HG02943 (cell line): ENCODE results near the gene THADA.
"Not testable (repeated sequence)": the region's sequence is repeated elsewhere in the genome, so short reads cannot be mapped to it uniquely, and the experiment has no call there.

ENCODE experiments used
- ATAC-seq: cut with Tn5 transposase; IDR thresholded peaks from one replicate; pipeline ENCODE4 v1.9.1; 2021; ENCODE audit warnings: mild to moderate bottlenecking, low read depth, moderate library complexity; ENCODE audit not compliant: unreplicated experiment

Gene THADA

DNA sequence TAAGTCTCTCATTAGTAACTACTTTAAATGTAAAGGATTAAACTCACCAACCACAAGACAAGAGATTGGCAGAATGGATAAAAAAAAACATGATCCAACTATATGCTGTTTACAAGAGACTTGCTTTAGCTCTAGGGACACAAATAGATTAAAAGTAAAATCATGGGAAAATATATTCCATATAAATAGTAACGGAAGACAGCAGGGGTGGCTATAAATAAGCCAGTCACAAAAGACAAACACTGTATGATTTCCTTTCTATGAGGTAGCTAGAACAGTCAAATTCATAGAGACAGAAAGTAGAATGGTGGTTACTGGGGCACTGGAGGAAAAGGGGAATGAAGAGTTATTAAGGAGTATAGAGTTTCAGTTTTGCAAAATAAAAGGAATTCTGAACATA is 145.2 kb downstream of the THADA start:
- no peak for ATAC-seq

DNA sequence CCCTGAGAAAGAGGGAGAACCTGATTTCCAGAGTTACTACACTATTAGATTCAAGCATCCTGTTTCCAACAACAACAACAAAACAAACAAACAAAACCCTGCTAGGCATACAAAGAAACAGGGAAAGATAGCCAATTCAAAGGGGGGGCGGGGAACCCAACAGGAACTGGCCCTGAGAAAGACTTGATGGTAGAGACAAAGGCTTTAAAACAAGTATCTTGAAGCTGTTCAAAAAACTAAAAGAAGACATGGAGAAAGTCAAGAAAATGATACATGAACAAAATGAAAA is 147.1 kb downstream of the THADA start:
- no peak for ATAC-seq

DNA sequence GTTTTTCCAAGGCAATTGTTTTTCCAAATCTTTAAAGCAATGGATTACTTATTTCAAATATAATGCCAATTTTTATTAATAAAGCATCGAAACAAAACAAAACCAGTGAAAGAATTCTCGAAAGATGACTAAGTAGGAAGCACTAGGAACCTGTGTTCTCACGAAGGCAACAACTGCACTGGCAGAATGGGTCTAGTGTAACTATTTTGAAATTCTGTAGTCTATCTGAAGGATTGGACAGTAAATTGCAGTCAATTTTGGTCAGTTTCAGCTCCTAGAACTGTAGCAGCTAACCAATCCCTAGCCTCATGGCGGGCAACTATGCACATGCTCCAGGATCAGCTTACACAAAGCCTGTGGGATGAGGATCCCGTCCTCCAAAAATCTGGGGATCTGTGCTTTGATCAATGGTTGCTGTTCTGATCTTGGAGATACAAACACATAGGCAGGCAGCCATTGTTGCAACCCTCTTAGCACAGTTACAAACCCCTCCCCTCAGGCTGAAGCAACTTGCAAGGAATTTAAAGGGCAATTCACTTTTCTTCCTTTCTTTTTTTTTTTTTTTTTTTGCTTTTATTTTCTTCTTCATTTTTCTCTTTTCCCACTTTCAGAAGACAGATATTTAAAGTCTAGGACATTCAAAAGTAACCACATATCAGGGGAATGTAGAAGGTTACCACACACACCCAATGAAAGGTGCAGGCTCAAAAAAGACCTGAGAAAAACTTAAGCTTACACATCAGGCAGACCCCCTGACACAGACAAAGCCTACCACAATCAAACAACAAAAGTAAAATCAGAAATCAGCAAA is 147.6 kb downstream of the THADA start:
- no peak for ATAC-seq

- not testable (repeated sequence) for ATAC-seq
These were observed 149.1 kb downstream of the THADA start for GRCh38 chr2:43446755-43447154.

GRCh38 chr2:43445781-43446180 is 150.1 kb downstream of the THADA start:
- ATAC-seq: no peak

DNA sequence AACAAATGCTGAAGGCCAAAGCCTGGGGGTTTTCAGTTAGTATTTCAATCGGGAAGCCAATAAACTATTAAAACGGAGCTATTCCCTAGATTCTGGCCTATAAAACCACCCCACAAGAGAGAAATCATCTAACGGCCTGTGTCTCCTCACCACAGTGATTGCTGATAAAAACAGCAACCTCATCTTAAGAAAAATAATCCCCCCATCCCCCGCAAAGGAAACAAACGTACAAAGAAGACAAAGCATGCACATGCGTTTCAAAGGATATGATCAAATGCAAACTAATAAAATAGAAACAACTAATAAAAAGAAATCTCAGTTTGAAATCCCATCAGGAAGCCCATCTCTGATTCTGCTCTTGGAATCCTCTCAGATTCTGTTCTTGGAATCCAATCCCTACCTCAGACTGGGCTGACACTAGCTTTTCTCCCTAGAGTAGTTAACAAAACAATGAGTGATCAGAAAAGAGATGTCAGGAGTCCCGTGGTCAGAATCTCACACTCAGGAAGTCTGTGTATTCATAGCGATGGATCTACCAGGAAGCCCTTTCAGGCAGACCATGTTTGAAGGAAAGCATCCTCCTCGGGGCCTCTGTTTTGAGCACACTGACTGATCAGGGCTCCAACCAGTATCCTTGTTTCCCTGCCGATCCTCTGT is 150.7 kb downstream of the THADA start:
- no peak for ATAC-seq

GRCh38 chr2:43443282-43443681 is 152.6 kb downstream of the THADA start:
- ATAC-seq: no peak

- ATAC-seq: no peak
These were observed 154.6 kb downstream of the THADA start for GRCh38 chr2:43441195-43441594.

DNA sequence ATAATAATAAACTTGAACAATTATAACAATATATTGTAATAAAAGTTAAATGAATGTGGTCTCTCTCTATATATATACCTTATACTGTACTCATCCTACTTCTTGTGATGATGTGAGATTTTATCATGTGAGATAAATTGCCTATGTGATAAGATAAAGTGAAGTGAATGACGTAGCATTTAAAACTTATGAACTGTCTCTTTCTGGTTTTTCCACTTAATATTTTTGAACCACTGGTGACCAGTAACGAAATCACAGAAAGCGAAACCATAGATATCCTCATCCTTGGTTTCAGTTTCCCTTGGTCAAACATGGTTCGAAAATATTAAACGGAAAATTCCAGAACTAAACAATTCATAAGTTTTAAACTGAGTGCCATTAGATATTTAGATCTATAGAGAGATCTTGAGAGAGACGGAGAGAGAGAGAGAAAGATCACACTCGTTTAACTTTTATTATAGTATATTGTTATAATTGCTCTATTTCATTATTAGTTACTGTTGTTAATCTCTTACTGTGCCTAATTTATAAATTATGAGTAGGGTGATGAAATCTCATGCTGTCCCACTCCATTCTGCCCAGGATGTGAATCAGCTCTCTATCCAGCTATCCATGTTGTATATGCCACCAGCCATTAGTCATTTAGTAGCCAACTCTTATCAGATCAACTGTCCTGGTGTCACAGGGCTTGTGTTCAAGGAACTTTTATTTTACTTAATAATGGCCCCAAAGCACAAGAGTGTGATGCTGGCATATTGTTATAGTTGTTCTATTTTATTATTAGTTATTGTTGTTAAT is 156.8 kb downstream of the THADA start:
- no peak for ATAC-seq

- no peak for ATAC-seq
These were observed 157.5 kb downstream of the THADA start for GRCh38 chr2:43438342-43438741.

GRCh38 chr2:43437363-43437762 is 158.5 kb downstream of the THADA start:
- ATAC-seq: no peak

GRCh38 chr2:43436431-43436830 is 159.4 kb downstream of the THADA start:
- no peak for ATAC-seq

GRCh38 chr2:43435746-43436145 is 160.1 kb downstream of the THADA start:
- ATAC-seq: no peak

GRCh38 chr2:43430489-43430888 is 165.3 kb downstream of the THADA start:
- no peak for ATAC-seq

DNA sequence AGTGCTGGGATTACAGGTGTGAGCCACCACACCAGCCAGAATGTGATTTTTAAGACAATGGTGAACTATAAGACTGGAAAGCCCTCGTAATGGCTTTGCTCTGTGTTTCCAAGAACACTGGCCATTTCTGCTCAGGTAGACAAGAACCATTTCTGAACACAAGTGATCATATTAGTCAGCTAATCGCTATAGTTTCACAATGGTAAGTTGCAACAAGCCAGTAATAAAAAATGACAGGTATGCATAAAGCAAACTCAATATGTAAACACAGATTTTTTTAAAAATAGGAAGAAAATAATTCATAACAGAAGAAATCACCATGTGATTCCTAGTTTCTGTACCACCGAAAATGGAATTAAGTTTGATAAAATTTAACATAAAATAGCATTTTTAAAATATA is 166.5 kb downstream of the THADA start:
- no peak for ATAC-seq

GRCh38 chr2:43427032-43427424 is 168.8 kb downstream of the THADA start:
- ATAC-seq: no peak

DNA sequence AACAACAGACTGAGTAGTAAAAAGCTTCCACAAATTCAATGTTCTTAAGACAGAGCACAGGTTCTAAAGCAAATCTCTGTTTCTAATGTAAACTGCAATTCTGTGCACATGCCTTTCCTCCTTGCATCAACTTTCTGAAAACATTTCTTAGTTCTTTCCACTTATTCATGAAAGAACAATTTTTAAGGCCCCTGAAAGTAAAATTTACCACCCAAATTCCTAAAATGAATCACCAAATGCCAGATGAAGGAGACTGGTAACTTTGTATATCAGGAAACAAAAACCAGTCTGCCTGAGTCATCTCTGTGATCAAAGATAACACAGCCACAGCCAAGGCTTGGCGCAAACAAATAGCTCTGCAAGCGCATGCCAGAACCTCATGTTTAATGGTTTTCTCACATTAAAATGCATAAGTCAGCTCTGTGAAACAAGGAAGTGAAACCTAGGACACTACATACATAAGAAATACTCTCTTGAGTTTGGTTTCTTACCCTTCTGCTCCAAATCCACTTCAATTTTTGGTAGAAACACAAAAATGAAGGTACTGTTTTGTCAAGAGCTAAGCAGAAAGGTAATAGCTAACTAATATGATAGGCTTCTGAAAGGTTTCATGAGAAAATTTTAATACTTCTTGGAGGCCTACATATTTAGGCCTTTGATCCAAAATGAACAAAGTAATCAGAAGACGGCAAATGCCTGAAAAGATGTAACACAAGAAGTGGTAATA is 169.4 kb downstream of the THADA start:
- ATAC-seq: peak; percentile 90

- no peak for ATAC-seq
These were observed 170.2 kb downstream of the THADA start for GRCh38 chr2:43425659-43426058.

GRCh38 chr2:43424262-43425207 is 171.3 kb downstream of the THADA start:
- ATAC-seq: no peak

DNA sequence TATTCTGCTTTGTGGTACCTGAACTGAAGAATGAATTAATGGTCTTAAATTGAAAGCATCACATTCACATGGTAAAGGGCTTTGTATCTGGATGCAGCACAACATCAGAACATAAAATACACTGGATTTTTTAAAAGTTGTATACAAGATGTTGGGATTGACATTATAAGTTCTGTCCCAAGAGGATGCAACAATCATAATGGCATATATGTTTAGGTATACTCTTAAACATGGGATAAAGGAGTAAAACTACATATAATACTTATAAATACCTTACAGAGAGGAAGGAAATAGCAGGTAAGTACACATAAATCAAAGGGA is 171.9 kb downstream of the THADA start:
- ATAC-seq: no peak
